ENCODE measurements around the gene MACIR.
A peak's percentile ranks its signal among the peaks of the same experiment; 100 is the strongest.
"Not testable (repeated sequence)": the region's sequence is repeated elsewhere in the genome, so short reads cannot be mapped to it uniquely, and the experiment has no call there.

Gene MACIR

GRCh38 chr5:103258368-103258956 is at the start of gene MACIR:
Gene MACIR, plus strand, starts transcription at chr5:103258763. Its CDS starts 17,157 bp downstream, at chr5:103275920.
- peak; percentile 28 to 65 for DNase-seq

- no peak for DNase-seq
These were observed 49.5 kb upstream of the MACIR start for GRCh38 chr5:103209065-103209464.

GRCh38 chr5:103210952-103211351 is 47.6 kb upstream of the MACIR start:
- DNase-seq = no peak

- DNase-seq = no peak
These were observed 46.7 kb upstream of the MACIR start for GRCh38 chr5:103211576-103212561.

- DNase-seq = no peak
These were observed 42.4 kb upstream of the MACIR start for GRCh38 chr5:103216137-103216536.

GRCh38 chr5:103216697-103217096 is 41.9 kb upstream of the MACIR start:
- DNase-seq = no peak

- DNase-seq = no peak
These were observed 41.5 kb upstream of the MACIR start for GRCh38 chr5:103217101-103217500.

GRCh38 chr5:103218164-103218563 is 40.4 kb upstream of the MACIR start:
- DNase-seq = no peak

GRCh38 chr5:103219074-103219473 is 39.5 kb upstream of the MACIR start:
- not testable (repeated sequence) for DNase-seq

- no peak for DNase-seq
These were observed 35.3 kb upstream of the MACIR start for GRCh38 chr5:103223031-103223955.

GRCh38 chr5:103224118-103224893 is 34.3 kb upstream of the MACIR start:
- DNase-seq = no peak

- DNase-seq = no peak
These were observed 33.7 kb upstream of the MACIR start for GRCh38 chr5:103224894-103225246.

GRCh38 chr5:103228061-103228460 is 30.5 kb upstream of the MACIR start:
- no peak for DNase-seq

GRCh38 chr5:103228588-103228987 is 30.0 kb upstream of the MACIR start:
- DNase-seq = no peak

GRCh38 chr5:103232393-103232999 is 26.1 kb upstream of the MACIR start:
- DNase-seq = no peak

GRCh38 chr5:103234239-103234975 is 24.2 kb upstream of the MACIR start:
- no peak for DNase-seq

- DNase-seq = no peak
These were observed 22.7 kb upstream of the MACIR start for GRCh38 chr5:103235891-103236290.

- no peak for DNase-seq
These were observed 20.8 kb upstream of the MACIR start for GRCh38 chr5:103237778-103238177.

GRCh38 chr5:103243665-103244064 is 14.9 kb upstream of the MACIR start:
- DNase-seq = no peak

GRCh38 chr5:103244398-103244797 is 14.2 kb upstream of the MACIR start:
- DNase-seq = no peak

- DNase-seq = no peak
These were observed 12.8 kb upstream of the MACIR start for GRCh38 chr5:103245761-103246160.

All from cerebellar nuclear complex (tissue), 1 donor.